DND-41 (cell line): Measurements from ENCODE around the gene NEDD4L.

Experiments
- ATAC-seq: fragments of 200-7000 bp; cut with Tn5 transposase; 3 replicates; pipeline ENCODE4 v1.9.1; 2021; ENCODE audit warnings: low read depth; ENCODE audit not compliant: insufficient read depth
- DNase-seq: peaks from one replicate; pipeline ENCODE4 v3.0.0-alpha.2; 2020
- H2AFZ ChIP-seq: 2 replicates; pipeline ENCODE4 v1.6.0; 2012; ENCODE audit warnings: low read depth, low read length
- H3K27ac ChIP-seq: 2 replicates; pipeline ENCODE4 v1.5.1; 2012; ENCODE audit warnings: low read length, inconsistent platforms
- H3K27me3 ChIP-seq: fragments of 200-600 bp; sonication (generic); 2 replicates; pipeline ENCODE4 v1.6.0; 2012; ENCODE audit warnings: low read length, mild to moderate bottlenecking, inconsistent platforms; ENCODE audit not compliant: insufficient read depth, poor library complexity
- H3K36me3 ChIP-seq: 2 replicates; pipeline ENCODE4 v1.5.1; 2012; ENCODE audit warnings: low read length, inconsistent platforms; ENCODE audit not compliant: insufficient read depth
- H3K4me1 ChIP-seq: 2 replicates; pipeline ENCODE4 v1.5.1; 2012; ENCODE audit warnings: mild to moderate bottlenecking, low read length; ENCODE audit not compliant: insufficient read depth
- H3K4me2 ChIP-seq: 2 replicates; pipeline ENCODE4 v1.6.0; 2012; ENCODE audit warnings: mild to moderate bottlenecking, moderate library complexity, low read length, inconsistent platforms; ENCODE audit not compliant: insufficient read depth
- H3K4me3 ChIP-seq, 2 experiments: fragments of 200-600 bp in 1 of 2; shearing (Covaris generic) in 1 of 2; 2 replicates each; pipeline ENCODE4 v1.5.1; 2012 to 2016; ENCODE audit warnings: inconsistent platforms in 2 of 2, low read length in 2 of 2, mild to moderate bottlenecking in 2 of 2, low read depth in 1 of 2, moderate library complexity in 1 of 2
- H3K79me2 ChIP-seq: 2 replicates; pipeline ENCODE4 v1.6.0; 2012; ENCODE audit warnings: low read length, inconsistent platforms; ENCODE audit not compliant: insufficient read depth
- H3K9ac ChIP-seq: 2 replicates; pipeline ENCODE4 v1.6.0; 2012; ENCODE audit warnings: low read depth, mild to moderate bottlenecking, inconsistent platforms, low read length, moderate library complexity
- H3K9me3 ChIP-seq: 2 replicates; pipeline ENCODE4 v1.5.1; 2012; ENCODE audit warnings: low read length, moderate library complexity, mild to moderate bottlenecking, inconsistent platforms; ENCODE audit not compliant: insufficient read depth, severe bottlenecking
- H4K20me1 ChIP-seq: 2 replicates; pipeline ENCODE4 v1.6.0; 2012; ENCODE audit warnings: low read length; ENCODE audit not compliant: insufficient read depth
- CTCF ChIP-seq: IDR thresholded peaks from 2 replicates; pipeline ENCODE4 v1.5.1; 2012; ENCODE audit warnings: borderline replicate concordance, low read length, moderate library complexity, mild to moderate bottlenecking; ENCODE audit not compliant: poor library complexity, severe bottlenecking; ENCODE audit errors: extremely low read depth
- EZH2 ChIP-seq: IDR thresholded peaks from 3 replicates; pipeline ENCODE4 v1.6.1; 2012; ENCODE audit warnings: borderline replicate concordance, low read depth, mild to moderate bottlenecking, moderate library complexity, low read length, inconsistent platforms; ENCODE audit not compliant: severe bottlenecking

NEDD4L gene

GRCh38 chr18:58298251-58299134 is 254.5 kb downstream of the NEDD4L start:
- no peaks in the 10 kb centered on the region for H3K4me1 ChIP-seq
- H3K36me3 ChIP-seq: no peaks in the 10 kb centered on the region
- no peak overlapping the region for H3K27ac ChIP-seq
- H3K9me3 ChIP-seq: no peaks in the 10 kb centered on the region
- DNase-seq (no peak), ATAC-seq (no peak)
- H3K27me3 ChIP-seq: no peaks in the 10 kb centered on the region
- H3K9ac ChIP-seq: no peak overlapping the region
- no peak overlapping the region for H2AFZ ChIP-seq
- no peak overlapping the region for H3K4me3 ChIP-seq
- H3K79me2 ChIP-seq: no peaks in the 10 kb centered on the region
- H4K20me1 ChIP-seq: no peaks in the 10 kb centered on the region
- H3K4me2 ChIP-seq: no peak overlapping the region
- no peak for TF ChIP-seq EZH2
- TF ChIP-seq CTCF: no peak

- ATAC-seq (no peak), DNase-seq (no peak)
- no peak overlapping the region for H3K9ac ChIP-seq
- no peaks in the 10 kb centered on the region for H3K79me2 ChIP-seq
- no peak for TF ChIP-seq CTCF
- TF ChIP-seq EZH2: no peak
- no peaks in the 10 kb centered on the region for H3K36me3 ChIP-seq
- H3K4me1 ChIP-seq: no peaks in the 10 kb centered on the region
- no peak overlapping the region for H3K4me3 ChIP-seq
- H3K9me3 ChIP-seq: no peaks in the 10 kb centered on the region
- no peak overlapping the region for H3K4me2 ChIP-seq
- no peak overlapping the region for H2AFZ ChIP-seq
- no peaks in the 10 kb centered on the region for H3K27me3 ChIP-seq
- H3K27ac ChIP-seq: no peak overlapping the region
- no peaks in the 10 kb centered on the region for H4K20me1 ChIP-seq
Observed at GRCh38 chr18:58299135-58299473, 255.1 kb downstream of the NEDD4L start.

- TF ChIP-seq EZH2 (no peak), CTCF (no peak)
- H3K9ac ChIP-seq: no peak overlapping the region
- no peaks in the 10 kb centered on the region for H3K36me3 ChIP-seq
- no peaks in the 10 kb centered on the region for H4K20me1 ChIP-seq
- H3K27me3 ChIP-seq: no peaks in the 10 kb centered on the region
- ATAC-seq (no peak), DNase-seq (no peak)
- no peak overlapping the region for H2AFZ ChIP-seq
- H3K27ac ChIP-seq: no peak overlapping the region
- no peak overlapping the region for H3K4me2 ChIP-seq
- no peaks in the 10 kb centered on the region for H3K4me1 ChIP-seq
- no peak overlapping the region for H3K4me3 ChIP-seq
- H3K9me3 ChIP-seq: no peaks in the 10 kb centered on the region
- H3K79me2 ChIP-seq: no peaks in the 10 kb centered on the region
Observed at GRCh38 chr18:58299936-58300335, 255.9 kb downstream of the NEDD4L start.
